Uterus (tissue), 2 donors: ENCODE results near the gene MYBPC1.

ENCODE experiments used
- POLR2A ChIP-seq, 2 donors: fragments of 450-650 bp; IDR thresholded peaks; one replicate each; pipeline ENCODE4 v1.6.1; 2016; ENCODE audit warnings: antibody characterized with exemption in 2 of 2, mild to moderate bottlenecking in 1 of 2, moderate library complexity in 1 of 2
- TF ChIP-seq, protein P1 (sequence below), 4 experiments: fragments of 200-600 bp in 2 of 4; fragments of 450-650 bp in 2 of 4; sonication (generic) in 2 of 4; IDR thresholded peaks; one replicate each; pipeline ENCODE4 v1.5.1; 2016 to 2019; ENCODE audit warnings: antibody characterized with exemption in 4 of 4, mild to moderate bottlenecking in 2 of 4, moderate library complexity in 1 of 4

DNA sequence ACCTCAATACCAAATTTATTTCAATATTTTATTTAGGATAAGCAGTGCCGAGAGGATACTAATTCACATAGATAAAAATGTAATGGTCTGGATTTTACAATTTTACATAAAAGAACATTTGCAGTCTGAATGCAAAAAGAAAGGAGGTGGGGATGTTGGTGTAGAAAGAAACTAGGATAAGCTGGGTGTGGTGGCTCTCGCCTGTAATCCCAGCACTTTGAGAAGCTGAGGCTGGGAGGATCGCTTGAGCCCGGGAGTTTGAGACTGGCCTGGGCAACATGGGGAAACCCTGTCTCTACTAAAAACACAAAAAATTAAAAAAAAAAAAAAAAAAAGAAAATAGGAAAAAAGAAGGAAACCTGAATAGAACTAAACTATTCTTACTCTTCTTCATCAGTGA, 127.6 kb downstream of the MYBPC1 start:
- TF ChIP-seq, protein P1, sequence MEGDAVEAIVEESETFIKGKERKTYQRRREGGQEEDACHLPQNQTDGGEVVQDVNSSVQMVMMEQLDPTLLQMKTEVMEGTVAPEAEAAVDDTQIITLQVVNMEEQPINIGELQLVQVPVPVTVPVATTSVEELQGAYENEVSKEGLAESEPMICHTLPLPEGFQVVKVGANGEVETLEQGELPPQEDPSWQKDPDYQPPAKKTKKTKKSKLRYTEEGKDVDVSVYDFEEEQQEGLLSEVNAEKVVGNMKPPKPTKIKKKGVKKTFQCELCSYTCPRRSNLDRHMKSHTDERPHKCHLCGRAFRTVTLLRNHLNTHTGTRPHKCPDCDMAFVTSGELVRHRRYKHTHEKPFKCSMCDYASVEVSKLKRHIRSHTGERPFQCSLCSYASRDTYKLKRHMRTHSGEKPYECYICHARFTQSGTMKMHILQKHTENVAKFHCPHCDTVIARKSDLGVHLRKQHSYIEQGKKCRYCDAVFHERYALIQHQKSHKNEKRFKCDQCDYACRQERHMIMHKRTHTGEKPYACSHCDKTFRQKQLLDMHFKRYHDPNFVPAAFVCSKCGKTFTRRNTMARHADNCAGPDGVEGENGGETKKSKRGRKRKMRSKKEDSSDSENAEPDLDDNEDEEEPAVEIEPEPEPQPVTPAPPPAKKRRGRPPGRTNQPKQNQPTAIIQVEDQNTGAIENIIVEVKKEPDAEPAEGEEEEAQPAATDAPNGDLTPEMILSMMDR (IDR thresholded peaks at IDR 0.05): no peak
- TF ChIP-seq POLR2A (IDR thresholded peaks at IDR 0.05): no peak
